ENCODE results near the gene RPL7L1.
"Not testable (repeated sequence)": the region's sequence is repeated elsewhere in the genome, so short reads cannot be mapped to it uniquely, and the experiment has no call there.

The RPL7L1 gene

DNA sequence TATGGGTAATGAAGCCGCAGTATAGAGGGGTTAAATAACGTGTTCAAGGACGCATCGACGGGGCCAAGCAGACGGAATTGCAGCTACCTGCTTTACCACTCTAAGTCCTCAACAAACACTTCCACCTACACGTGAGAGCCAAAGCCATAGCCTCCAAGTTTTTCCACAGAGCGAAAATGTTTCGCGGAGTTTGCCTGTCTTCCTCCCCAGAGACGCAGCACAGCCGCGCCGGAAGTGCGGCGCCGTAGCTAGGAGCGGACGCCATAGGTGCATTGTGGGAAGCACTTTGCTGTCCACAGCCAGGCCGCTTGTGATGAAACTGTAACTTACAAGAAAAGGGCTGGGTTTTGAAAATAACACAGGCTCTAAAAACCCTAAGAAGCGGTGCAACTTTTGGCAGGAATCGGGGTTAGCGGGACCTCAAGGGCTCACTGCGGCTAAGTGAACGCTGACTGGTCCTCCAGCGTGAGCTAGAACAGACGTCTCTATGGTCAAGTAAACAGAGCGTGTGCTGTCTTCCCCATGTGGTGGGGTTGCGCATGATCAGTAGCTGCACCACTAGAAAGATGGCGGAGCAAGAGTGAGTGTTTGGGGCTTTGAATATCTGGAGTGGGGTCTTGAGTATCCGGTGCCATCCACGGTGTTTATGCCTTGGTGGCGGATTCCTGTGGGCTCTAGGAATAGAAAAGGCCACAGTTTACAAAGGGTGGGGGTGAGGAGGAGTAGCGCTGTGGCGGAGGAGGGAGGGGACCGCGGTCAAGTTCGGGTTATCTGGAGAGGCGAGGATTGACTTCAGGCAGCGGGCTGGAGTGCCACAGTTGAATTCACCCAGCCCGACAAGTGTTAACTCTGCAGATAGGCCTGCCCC lies at the start of gene RPL7L1:
TSS of gene RPL7L1 (plus strand) at position 245 of the 868 bp plus-strand sequence. CDS start at position 540, 295 bp downstream.
- no peak for FAIRE-seq

DNA sequence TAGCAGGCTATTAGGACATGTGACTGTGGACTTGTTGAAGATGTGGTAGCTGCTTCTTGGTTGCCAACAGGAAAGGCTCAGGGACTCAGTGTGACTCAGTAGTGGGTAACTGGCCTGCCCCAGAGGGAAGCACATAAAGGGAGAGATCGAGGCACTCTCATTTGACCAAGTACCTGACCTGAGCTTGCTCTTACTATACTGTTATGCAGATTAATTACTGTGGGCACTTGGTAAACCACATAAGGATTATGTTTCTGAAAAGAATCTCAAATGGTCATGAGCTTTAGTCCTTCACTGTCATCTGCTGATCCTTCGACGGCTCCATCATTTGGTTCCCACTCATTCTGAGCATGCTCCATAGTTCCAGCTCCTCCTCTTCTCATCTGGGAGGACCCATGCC lies 48.2 kb upstream of the RPL7L1 start:
- no peak for FAIRE-seq

DNA sequence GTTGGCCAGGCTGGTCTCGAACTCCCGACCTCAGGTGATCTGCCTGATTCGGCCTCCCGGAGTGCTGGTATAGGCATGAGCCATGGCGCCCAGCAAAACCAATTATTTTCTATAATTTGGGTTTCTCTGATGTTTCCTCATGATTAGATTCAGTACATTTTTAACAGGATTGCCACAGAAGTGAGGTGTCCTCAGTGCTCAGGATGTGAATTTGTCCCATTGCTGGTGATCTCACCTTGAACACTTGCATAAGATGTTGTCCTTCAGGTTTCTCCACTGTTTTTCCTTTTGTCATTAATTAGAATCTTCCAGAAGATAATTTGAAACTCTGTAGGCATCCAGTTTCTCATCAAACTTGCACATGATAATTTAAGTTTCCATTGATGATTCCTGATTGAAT lies 45.4 kb upstream of the RPL7L1 start:
- FAIRE-seq, result no peak

DNA sequence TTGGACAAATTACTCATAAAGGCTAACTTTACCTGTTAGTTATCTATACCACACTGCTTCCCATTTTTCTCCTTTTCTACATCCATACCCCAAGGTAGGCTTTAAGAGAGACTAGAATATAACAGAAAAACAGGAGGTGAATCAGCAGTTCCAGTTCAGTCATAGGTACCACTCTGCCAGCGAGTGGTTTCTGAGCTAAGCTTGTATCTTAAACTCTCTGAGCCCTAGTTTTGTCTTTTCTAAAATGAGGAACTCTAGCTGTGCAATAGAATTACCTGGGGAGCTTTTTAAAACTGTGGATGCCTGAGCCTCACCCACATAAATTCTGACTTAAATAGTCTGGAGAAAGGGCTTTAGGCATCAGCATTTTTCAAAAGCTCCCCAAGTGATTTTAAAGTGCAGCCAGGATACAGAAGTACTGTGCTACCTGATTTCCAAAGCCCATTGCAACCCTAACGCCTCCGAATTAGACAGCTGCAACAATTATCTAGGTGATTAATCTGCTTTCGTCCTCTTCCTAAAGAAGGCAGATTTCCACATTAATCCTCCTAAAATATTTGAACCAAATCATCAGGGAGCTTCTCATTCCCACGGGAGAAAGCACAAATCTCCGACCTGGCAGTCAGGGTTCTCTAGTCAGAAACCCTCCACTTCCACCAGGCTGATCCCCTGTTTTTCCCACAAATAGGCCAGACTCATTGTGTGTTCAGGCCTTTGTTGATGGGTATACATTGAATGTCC lies 37.4 kb upstream of the RPL7L1 start:
- FAIRE-seq, result no peak

DNA sequence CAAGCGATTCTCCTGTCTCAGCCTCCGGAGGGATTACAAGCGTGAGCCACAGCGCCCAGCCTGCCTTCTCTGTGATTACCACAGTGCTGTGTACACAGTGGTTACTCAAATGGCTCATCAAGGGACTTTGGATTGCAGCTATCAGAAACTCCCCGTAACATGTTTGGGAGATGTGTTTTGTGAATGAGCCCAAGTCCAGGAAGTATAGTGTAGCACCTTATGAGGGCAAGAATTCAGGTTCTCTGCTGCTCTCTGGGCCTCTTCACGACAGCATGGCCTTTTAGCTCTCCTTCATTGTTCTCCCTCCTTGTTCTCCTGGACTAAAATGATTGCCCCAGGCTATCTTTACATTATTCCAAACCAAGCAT lies 34.1 kb upstream of the RPL7L1 start:
- FAIRE-seq, result no peak

DNA sequence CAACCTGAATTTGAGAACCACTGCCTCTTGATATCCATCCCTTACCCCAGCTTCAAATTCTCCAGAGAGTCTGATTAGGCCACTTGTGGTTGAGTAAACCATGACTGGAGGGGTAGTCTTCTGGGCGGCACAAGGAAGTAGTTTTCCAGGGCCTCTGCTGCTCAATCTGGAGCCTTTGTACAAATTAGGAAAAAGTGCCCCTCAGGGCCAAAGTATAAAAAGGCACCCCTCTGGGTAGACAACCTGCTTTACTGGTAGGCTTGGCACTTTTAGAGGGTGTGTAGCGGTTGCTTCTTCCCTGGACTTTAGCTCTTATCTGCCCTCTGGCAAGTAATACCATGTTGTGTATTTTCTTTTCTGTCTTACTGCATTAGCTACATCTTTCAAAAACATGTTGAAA lies 32.9 kb upstream of the RPL7L1 start:
- FAIRE-seq, result no peak

DNA sequence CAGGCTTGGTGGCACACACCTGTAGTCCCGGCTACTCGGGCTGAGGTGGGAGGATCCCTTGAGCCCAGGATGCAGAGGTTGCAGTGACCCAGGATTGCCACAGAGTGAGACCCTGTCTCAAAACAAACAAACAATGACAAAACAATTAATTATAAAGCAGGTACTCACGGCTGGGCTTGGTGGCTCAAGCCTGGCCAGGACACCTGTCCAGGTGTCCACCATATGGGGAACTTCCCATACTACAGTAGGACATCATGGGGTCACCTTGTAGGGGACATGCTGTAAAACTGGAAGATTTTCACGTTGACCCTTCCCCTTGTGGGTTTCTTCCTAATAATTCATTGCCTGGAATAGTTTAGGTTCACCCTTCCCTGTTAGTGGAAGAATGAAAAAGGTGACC lies 30.7 kb upstream of the RPL7L1 start:
- FAIRE-seq, result no peak

DNA sequence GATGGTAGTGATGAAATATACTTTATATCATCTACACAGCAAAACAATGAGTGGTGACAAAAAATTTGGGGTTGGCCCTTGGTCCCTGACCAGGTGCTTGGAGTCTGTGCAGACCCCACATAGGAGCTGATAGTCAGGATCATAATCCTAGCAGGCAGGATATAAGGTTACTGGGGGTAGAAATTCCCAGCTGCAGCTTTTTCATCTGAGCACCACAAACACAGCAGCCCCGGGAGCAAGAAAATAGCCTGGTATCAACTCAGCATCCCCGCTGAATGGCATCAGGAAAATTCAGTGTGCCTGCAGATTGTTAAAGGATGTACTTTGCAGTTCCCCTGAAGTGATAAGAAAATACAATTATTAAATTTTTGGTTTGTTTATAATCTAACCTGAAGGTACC lies 27.8 kb upstream of the RPL7L1 start:
- FAIRE-seq, result no peak

DNA sequence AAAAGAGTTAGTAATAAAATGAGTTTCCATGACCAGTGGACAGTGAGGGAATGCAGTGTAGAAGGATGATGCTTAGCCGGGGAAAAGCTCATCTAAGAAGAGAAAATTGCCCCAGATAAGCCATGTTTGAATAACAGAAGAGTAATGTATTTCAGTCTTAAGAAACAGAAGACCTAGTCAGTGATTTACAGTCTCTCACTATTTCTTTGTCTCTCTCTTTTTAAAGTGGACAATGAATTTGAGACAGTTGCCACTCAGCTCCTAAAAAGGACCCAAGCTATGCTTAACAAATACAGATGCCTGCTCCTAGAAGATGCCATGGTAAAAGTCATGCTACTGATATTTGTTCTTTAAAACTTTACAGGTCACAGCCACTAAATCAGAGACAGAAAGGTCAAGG lies 19.4 kb upstream of the RPL7L1 start:
- no peak for FAIRE-seq

DNA sequence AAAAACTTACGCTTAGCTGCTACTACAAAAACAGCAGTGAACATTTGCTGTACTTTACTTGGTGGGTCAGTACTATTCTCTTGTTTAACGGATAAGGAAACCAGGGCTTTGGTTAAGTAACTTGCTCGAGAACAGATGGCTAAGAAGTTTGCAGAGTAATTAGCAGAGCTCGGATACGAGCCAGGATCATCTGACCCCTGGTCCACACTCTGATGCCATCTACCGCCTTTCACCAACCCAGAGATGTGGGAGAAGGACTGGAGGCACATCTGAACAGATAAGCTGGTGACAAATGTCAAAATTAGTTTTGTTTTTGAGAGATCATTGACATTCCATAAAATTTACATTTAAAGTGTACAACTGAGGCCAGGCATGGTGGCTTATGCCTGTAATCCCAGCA lies 18.9 kb upstream of the RPL7L1 start:
- FAIRE-seq, result no peak

DNA sequence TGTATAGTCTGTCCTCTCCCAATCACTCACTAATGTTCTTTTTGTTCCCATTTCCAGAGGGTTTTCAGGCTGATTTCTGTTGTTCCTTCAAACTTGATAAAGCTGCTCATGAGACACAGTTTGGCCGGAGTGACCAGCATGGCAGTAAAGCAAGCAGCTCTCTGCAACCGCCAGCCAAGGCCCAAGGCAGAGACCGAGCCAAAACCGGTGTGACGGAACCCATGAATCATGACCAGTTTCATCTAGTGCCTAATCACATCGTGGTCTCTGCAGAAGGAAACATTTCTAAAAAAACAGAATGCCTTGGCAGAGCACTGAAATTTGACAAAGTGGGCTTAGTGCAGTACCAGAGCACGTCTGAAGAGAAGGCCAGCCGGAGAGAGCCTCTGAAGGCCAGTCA lies 14.8 kb upstream of the RPL7L1 start:
- FAIRE-seq, result no peak

DNA sequence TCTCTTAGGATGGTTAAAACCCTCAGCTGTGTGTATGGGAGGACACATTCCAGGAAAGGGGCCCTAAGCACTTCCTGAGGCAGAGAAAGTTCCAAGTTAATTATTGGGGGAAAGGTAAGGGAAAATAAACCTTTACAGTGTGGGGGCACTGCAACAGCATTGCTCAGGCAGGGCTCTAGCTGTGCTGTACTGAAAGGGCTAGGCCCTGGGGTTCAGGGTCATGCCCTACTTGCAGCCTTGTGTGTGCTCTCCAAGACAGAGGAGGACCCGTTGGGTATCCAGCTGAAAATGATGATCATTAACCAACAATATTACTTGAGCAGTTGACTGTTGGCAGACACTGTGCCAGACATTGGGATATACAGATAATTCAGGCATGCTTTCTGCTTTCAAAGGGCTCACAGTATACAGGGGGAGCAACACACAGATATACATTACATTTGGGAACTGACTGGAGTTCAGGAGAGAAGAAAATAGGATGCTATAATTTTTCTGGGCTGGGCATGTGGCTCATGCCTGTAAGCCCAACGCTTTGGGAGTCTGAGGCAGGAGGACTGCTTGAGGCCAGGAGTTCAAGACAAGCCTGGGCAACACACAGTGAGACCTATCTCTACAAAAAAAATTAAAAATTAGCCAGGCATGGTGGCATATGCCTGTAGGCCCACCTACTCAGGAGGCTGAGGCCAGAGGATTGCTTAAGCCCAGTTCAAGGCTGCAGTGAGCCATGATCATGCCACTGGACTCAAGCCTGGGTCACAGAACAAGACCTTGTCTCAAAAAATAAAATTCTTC lies 9.1 kb upstream of the RPL7L1 start:
- FAIRE-seq, result no peak

DNA sequence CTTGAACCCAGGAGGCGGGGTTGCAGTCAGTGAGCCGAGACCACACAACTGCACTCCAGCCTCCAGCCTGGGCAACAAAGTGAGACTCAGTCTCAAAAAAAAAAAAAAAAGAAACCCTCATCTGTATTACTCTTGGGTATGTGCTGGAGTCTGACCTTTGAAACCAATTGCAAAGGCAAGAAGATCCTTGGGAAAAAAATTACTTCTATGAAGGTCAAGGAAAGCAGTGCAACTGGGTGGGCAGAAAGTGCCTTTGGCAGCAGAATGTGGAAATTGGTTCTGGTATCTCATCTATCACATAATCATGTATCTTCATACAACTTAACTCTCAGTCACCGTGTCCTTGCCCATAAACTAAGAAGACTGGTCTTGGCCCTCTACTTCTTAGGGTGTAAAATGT lies 7.7 kb upstream of the RPL7L1 start:
- FAIRE-seq, result no peak

DNA sequence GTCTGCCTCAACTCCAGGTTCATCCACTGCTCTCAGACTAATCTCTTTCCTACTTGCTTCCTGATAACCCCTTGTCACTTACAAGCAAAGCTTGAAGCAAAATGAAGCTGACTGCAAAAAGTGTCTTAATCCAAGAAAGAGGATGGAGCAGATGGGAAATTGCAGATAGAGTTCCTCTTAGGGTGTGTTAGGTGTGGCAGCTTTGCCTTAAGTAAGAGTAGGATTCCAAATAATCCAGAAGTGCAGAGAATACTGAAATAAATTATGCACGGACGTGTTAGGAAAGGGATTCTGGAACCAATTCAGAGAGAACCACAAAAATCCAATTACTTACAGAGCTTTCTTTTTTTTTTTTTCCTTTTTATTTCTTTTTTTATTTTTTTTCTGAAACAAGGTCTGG lies 6.1 kb upstream of the RPL7L1 start:
- no peak for FAIRE-seq

DNA sequence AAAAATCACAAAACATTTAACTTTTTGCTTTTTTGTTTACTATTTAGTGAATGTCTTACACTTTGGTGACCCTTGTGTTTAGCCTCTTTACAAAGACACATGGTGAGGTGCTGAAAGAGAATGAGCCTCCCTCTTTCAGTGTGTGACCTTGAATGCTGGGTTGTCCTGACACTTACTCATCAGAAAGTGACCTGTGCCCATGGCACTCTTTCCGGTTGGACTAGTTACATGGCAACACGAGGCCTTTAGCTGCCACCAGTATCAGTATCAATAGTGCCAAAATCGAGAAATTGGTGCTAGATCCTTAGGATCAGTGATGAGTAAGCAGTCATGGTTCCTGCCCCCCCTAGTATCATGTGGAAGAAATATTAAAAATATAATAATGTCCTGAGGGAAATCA lies 1.7 kb upstream of the RPL7L1 start:
- no peak for FAIRE-seq

DNA sequence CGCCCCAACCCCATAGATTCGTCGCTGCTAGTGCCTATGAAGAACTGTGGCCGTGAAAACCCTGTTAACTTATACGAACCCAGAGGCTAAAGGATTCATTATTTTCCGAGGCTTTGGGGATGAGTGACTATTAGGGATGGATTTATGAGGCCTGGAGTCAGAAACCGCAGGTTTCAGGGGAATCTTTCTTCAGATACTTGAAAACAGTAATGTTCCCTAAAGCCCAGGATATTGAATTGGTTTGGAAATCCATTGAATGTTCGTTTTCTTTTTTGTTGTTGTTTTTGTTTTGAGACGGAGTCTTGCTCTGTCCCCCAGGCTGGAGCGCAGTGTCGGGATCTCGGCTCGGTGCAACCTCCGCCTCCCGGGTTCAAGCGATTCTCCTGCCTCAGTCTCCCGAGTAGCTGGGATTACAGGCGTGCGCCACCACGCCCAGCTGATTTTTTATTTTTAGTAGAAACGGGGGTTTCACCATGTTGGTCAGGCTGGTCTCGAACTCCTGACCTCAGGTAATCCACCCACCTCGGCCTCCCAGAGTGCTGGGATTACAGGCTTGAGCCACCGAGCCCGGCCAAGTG lies 913 bp downstream of the RPL7L1 start:
- not testable (repeated sequence) for FAIRE-seq

DNA sequence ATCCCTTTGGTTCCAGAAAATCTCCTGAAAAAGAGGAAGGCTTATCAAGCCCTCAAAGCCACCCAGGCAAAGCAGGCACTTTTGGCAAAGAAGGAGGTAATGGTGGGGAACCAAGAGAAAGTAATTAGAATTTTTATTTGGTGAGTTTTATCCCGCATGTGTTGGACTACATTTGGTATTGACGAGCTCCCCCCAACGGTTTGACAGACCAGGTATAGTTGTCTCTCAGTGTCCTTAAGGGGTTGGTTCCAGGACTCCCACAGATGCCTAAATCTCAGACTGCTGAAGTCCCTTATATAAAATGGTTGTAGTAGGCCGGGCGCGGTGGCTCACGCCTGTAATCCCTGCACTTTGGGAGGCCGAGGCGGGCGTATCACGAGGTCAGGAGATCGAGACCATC lies 1.5 kb downstream of the RPL7L1 start:
- not testable (repeated sequence) for FAIRE-seq

DNA sequence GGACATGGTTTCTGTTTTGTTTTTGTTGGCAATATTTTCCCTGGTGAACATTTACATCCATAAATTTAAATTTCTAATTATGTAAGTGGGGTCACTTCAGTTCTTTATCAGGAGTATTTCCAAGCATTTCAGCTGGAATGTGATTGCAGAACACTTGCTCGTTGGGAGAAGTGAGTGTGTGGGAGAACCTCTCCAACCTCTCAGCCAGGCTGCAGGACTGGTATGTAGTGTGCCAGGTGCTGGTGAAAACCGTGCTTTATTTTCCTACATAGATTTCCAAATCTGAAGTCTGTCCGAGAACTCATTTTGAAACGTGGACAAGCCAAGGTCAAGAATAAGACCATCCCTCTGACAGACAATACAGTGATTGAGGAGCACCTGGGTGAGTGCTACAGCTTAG lies 6.3 kb downstream of the RPL7L1 start:
- no peak for FAIRE-seq

DNA sequence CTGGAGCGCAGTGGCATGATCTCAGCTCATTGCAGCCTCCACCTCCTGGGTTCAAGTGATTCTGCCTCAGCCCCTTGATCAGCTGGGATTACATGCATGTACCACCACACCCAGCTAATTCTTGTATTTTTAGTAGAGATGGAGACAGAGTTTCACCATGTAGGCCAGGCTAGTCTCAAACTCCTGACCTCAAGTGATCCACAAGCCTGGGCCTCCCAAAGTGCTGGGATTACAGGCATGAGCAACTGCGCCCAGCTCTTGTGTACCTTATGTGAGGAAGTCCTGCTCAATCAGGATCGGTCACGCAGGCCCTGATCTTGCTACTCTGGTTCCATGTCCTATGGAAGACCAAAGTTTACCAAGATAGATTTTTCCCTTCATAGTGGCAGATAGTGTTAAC lies 8.8 kb downstream of the RPL7L1 start:
- FAIRE-seq, result not testable (repeated sequence)

DNA sequence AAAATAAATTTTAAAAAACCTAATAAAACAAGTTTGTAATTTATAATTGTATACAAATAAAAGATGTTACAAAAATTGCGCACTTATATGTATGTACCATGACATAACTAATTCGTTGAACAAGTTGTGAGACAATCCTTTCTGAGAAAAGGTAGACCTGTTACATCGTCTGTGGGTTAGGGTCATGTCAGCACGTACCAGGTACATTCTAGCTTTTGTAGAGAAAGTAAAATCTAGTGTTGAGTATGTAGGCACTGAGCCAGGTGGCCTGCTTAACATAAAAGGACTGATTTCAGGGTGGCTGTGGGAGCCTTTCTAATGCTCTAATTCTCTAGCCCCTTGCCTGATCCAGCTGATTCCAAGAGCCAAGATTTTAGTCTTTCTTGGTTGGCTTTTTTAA lies 10.4 kb downstream of the RPL7L1 start:
- FAIRE-seq, result no peak

DNA sequence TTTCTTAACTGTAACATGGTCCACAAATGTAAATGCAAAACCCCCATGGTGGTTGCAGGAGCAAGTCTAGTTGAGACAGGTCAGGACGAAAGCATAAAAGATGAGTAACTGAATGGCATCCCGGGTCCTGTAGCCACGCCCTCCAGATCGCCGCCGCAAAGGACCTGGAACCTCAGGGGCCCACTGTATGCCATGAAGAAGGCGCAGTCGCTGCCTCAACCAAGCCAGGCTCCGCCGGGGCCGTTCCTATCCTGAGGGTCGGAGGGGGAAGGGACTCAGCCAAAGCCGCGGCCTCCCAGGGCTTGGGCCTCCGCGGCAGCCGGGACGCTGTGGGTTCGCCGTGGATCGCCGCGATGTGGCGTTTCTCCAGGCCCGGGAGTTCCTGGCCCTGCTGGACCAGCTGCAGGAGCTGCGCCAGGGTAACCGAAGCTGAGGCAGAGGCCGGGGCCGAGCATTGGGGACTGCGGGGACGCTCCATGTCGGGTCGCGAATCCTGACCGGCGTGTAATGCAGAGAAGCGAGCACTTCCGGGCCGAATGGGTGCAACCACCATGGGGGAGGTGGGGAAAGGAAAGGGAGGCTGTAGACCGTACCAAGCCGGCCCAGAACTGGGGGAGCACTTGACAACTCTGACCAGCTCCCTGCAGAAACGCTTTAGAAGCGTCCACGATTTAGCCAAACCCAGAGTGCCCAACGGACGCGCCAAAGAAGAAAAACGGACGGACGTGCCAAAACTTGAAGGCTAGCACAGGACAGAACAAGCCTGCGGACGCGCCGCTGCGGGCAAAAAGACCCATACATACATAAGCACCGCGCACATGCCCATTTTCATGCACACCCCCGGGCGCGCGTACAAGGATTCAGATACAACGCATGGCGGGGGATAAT lies 11.1 kb downstream of the RPL7L1 start:
- FAIRE-seq, result no peak

DNA sequence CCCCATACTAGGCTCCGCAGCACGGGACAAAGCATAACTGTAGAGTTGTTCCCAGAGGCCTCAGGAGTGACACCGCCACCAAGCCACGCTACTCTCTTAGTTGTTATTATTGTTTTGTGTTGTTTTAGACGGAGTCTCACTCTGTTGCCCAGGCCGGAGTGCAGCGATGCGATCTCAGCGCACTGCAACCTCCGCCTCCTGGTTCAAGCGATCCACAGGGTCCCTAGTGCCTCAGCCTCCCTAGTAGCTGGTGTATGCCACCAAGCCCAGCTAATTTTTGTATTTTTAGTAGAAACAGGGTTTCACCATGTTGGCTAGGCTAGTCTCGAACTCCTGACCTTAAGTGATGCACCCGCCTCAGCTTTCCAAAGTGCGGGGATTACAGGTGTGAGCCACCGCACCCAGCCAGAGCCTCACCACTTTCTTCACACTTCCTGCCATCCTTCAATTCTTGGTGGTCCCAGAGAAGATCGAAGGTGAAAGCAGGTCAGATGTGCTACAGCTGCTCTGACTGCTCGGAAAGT lies 11.8 kb downstream of the RPL7L1 start:
- no peak for FAIRE-seq
